Suprapubic skin (tissue), 3 donors: ENCODE results near the gene PTCD3.

Experiments
- CTCF ChIP-seq, 2 donors: fragments of 200-600 bp in 1 of 2; fragments of 450-650 bp in 1 of 2; sonication (generic) in 1 of 2; IDR thresholded peaks; one replicate each; pipeline ENCODE4 v1.5.1; 2016 to 2019; ENCODE audit warnings: antibody characterized with exemption in 2 of 2, mild to moderate bottlenecking in 1 of 2, moderate library complexity in 1 of 2
- POLR2AphosphoS5 ChIP-seq, 3 donors: sonication (generic); formaldehyde crosslinking; IDR thresholded peaks; one replicate each; pipeline ENCODE4 v1.6.1; 2017; ENCODE audit warnings: antibody characterized with exemption in 3 of 3

DNA sequence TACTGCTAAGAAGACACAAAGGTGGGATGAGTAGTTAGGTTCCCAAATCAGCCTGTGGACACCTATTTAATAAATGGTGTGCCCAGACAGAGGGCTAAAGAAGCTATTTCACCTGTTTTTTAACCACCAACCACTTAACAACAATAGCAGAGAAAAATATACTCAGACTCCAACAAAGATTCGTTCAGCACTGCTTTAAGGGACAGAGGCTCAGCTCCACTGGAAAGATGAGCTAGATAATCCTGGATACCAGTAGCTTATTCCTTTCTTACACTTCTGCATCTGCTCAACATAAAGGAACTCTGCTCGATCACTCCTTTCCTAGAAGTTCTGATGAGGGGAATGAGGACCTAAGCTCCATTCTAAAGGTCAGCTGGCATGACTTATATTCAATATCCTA is 44.5 kb downstream of the PTCD3 start:
- TF ChIP-seq POLR2AphosphoS5 (IDR thresholded peaks at IDR 0.05) (no peak), CTCF (IDR thresholded peaks at IDR 0.05) (no peak)
